Measurements from ENCODE around the gene SAT1. TPM values are rescaled to one million over a fixed set of nuclear protein-coding genes. Genes with fewer than 3 reads are reported as not detected.

SAT1 gene
- total and polyA plus RNA-seq, 2 of the 13 experiments (the other 11 are each of a cell fraction or from before 2014, with no cell fraction given): 216 to 1,243 TPM

DNA sequence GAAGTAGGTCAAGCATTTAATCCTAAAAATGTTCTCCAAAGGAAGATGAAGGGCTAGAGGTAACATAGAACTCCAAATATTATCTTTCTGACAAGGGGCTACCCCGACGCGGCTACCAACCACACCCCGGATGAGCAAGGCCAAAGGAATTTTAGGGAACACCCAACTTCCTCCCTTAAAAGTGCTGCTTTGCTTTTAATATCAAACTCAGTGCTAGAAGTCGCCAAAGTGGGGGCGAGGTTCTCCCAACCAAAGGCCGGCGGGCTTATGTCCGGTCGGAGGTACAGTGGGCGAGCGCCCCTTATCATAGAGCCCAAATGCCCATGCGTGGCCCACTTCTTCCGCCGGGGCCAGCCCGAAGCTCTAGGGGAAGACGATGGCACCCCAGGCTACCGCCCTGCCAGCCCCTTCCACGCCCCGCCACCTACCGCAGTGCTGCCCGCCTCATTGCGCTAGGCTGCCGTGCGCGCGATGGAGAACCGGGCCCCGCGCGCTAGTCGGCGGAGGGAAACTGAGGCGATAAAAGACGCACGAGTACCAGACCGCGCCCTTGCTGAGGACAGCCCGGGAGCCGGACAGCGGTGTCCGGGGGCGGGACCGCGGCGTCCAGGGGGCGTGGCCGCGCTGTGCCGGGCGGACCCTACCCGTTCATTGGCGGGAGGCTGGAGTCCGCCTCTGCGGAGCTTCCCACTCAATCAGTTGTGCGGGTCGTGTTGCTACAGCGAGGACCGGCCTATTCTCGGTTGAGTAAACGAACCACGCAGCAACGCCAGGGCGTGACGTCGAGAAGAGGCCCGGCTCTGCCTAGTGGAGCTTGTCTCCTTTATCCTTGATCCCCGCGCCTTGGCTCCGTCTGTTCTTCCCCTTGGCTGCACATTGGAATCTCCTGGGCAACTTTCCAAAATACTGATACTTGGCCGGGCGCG lies 40.0 kb upstream of the SAT1 start, which contains the start of gene ACOT9 (continued):
- TF ChIP-seq, protein P1, sequence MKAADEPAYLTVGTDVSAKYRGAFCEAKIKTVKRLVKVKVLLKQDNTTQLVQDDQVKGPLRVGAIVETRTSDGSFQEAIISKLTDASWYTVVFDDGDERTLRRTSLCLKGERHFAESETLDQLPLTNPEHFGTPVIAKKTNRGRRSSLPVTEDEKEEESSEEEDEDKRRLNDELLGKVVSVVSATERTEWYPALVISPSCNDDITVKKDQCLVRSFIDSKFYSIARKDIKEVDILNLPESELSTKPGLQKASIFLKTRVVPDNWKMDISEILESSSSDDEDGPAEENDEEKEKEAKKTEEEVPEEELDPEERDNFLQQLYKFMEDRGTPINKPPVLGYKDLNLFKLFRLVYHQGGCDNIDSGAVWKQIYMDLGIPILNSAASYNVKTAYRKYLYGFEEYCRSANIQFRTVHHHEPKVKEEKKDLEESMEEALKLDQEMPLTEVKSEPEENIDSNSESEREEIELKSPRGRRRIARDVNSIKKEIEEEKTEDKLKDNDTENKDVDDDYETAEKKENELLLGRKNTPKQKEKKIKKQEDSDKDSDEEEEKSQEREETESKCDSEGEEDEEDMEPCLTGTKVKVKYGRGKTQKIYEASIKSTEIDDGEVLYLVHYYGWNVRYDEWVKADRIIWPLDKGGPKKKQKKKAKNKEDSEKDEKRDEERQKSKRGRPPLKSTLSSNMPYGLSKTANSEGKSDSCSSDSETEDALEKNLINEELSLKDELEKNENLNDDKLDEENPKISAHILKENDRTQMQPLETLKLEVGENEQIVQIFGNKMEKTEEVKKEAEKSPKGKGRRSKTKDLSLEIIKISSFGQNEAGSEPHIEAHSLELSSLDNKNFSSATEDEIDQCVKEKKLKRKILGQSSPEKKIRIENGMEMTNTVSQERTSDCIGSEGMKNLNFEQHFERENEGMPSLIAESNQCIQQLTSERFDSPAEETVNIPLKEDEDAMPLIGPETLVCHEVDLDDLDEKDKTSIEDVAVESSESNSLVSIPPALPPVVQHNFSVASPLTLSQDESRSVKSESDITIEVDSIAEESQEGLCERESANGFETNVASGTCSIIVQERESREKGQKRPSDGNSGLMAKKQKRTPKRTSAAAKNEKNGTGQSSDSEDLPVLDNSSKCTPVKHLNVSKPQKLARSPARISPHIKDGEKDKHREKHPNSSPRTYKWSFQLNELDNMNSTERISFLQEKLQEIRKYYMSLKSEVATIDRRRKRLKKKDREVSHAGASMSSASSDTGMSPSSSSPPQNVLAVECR (CRISPR knock-in tag; IDR thresholded peaks at IDR 0.05; ENCODE audit: borderline replicate concordance): peak; percentile 56; the same call in 1 of the 2 replicates
- TF ChIP-seq RCOR2 (CRISPR knock-in tag; IDR thresholded peaks at IDR 0.05) (no peak), ZFP90 (CRISPR knock-in tag; IDR thresholded peaks at IDR 0.05; ENCODE audit: borderline replicate concordance) (peak; percentile 80; the same call in 1 of the 2 replicates), RFXAP (CRISPR knock-in tag; IDR thresholded peaks at IDR 0.05; ENCODE audit: borderline replicate concordance) (0 out of 2 replicates have a peak, but pooled peaks have one; percentile 58), SALL1 (CRISPR knock-in tag; IDR thresholded peaks at IDR 0.05) (0 out of 2 replicates have a peak, but pooled peaks have one; percentile 18), ELF4 (CRISPR knock-in tag; IDR thresholded peaks at IDR 0.05; ENCODE audit: borderline replicate concordance) (no peak), BRCA1 (CRISPR knock-in tag; IDR thresholded peaks at IDR 0.05) (peak; percentile 57; the same call in 1 of the 2 replicates), FOSL2 (CRISPR knock-in tag; IDR thresholded peaks at IDR 0.05) (peak; percentile 16; the same call in 1 of the 2 replicates), NR2F6 (IDR thresholded peaks at IDR 0.05) (no peak), NR2F6 (CRISPR knock-in tag; IDR thresholded peaks at IDR 0.05) (peak; percentile 4; the same call in 1 of the 2 replicates), IKZF5 (CRISPR knock-in tag; IDR thresholded peaks at IDR 0.05) (no peak), PBX2 (CRISPR knock-in tag; IDR thresholded peaks at IDR 0.05) (no peak), PHF8 (CRISPR knock-in tag; IDR thresholded peaks at IDR 0.05) (peak; percentile 85), NFATC3 (CRISPR knock-in tag; IDR thresholded peaks at IDR 0.05) (no peak), PHF20 (CRISPR knock-in tag; IDR thresholded peaks at IDR 0.05) (peak; percentile 48; the same call in 1 of the 2 replicates), ZNF747 (CRISPR knock-in tag; IDR thresholded peaks at IDR 0.05; ENCODE audit: borderline replicate concordance) (no peak), HNF1A (IDR thresholded peaks at IDR 0.05; ENCODE audit: low read depth) (no peak), HNF1A (CRISPR knock-in tag; IDR thresholded peaks at IDR 0.05; ENCODE audit: borderline replicate concordance) (no peak), HOXA7 (CRISPR knock-in tag; IDR thresholded peaks at IDR 0.05) (no peak)

Measured in HepG2 (cell line).